Caco-2 (cell line): ENCODE data around the gene TEX22. TPM values are rescaled to one million over a fixed set of nuclear protein-coding genes. Genes with fewer than 3 reads are reported as not detected.

Experiments
- BruUV-seq: library from RNA; stranded (reverse); fragments of 400-500 nt; replicated peaks from 2 replicates; lab custom pipeline; 2021; lab: Mats Ljungman, UMichigan
- CTCF ChIA-PET: fragments of 300-600 bp; sonication (Branson Sonifier 250); formaldehyde crosslinking; loops from one replicate; lab custom pipeline; 2022; ENCODE audit warnings: antibody characterized with exemption; lab: Charles Lee
- POLR2A ChIA-PET: fragments of 300-600 bp; sonication (Branson Sonifier 250); formaldehyde crosslinking; loops from one replicate; lab custom pipeline; 2022; ENCODE audit warnings: antibody characterized with exemption; lab: Charles Lee
- DNase-seq, 2 experiments: peaks; one replicate each; pipeline versions ENCODE4 v3.0.0 to v3.0.0-alpha.2; 2020 to 2022
- H3K27me3 ChIP-seq: replicated peaks from 2 replicates; pipeline ENCODE4 v1.6.0; 2011; ENCODE audit warnings: low read length; ENCODE audit not compliant: control insufficient read depth, insufficient read depth
- H3K36me3 ChIP-seq: 2 replicates; pipeline ENCODE4 v1.5.1; 2011; ENCODE audit warnings: low read length; ENCODE audit not compliant: control insufficient read depth, insufficient read depth
- H3K4me1 ChIP-seq: fragments of 250-450 bp; sonication (Bioruptor Pico); 2 replicates; pipeline ENCODE4 v1.5.1; 2020; ENCODE audit warnings: mild to moderate bottlenecking
- H3K4me3 ChIP-seq: 2 replicates; pipeline ENCODE4 v1.5.1; 2011; ENCODE audit warnings: low read depth, mild to moderate bottlenecking, control low read depth, low read length
- H3K9me3 ChIP-seq: fragments of 250-450 bp; sonication (Bioruptor Pico); 2 replicates; pipeline ENCODE4 v1.5.1; 2020; ENCODE audit warnings: mild to moderate bottlenecking, moderate library complexity
- H3K27ac Mint-ChIP-seq: one replicate; pipeline ENCODE4 v1.8.0; 2022; ENCODE audit warnings: mixed read lengths; ENCODE audit not compliant: unreplicated experiment
- H3K27me3 Mint-ChIP-seq: one replicate; pipeline ENCODE4 v1.8.0; 2022; ENCODE audit warnings: mixed read lengths; ENCODE audit not compliant: insufficient read depth, unreplicated experiment
- H3K36me3 Mint-ChIP-seq: one replicate; pipeline ENCODE4 v1.8.0; 2022; ENCODE audit warnings: mild to moderate bottlenecking, mixed read lengths; ENCODE audit not compliant: insufficient read depth, unreplicated experiment
- H3K4me1 Mint-ChIP-seq: one replicate; pipeline ENCODE4 v1.8.0; 2022; ENCODE audit warnings: low read depth, mixed read lengths; ENCODE audit not compliant: unreplicated experiment
- H3K4me3 Mint-ChIP-seq: one replicate; pipeline ENCODE4 v1.8.0; 2022; ENCODE audit warnings: mild to moderate bottlenecking, moderate library complexity, mixed read lengths; ENCODE audit not compliant: unreplicated experiment
- H3K9me3 Mint-ChIP-seq: one replicate; pipeline ENCODE4 v1.8.0; 2022; ENCODE audit warnings: mixed read lengths; ENCODE audit not compliant: unreplicated experiment
- CTCF ChIP-seq, 2 experiments: fragments of 200-600 bp in 1 of 2; IDR thresholded peaks; 1 replicate in 1 of 2; 2 replicates in 1 of 2; pipeline versions ENCODE4 v1.5.1 to v1.8.0; 2011 to 2022; ENCODE audit warnings: antibody characterized with exemption in 1 of 2, control low read depth in 1 of 2, inconsistent platforms in 1 of 2, low read depth in 1 of 2, low read length in 1 of 2, mild to moderate bottlenecking in 1 of 2, moderate library complexity in 1 of 2; ENCODE audit not compliant: insufficient read depth in 1 of 2, severe bottlenecking in 1 of 2, unreplicated experiment in 1 of 2
- intact Hi-C: fragments of 100-400 bp; cut with micrococcal nuclease; formaldehyde crosslinking; loops from one replicate; pipeline ENCODE4 v1.10.0; 2022; ENCODE audit not compliant: unreplicated experiment
- total RNA-seq: library from RNA; stranded (reverse); gene quantifications from 2 replicates; pipeline ENCODE4 v1.2.3, GENCODE V29; 2022

Gene TEX22
- total RNA-seq, 1 experiment from 2014 or later: 0.86 TPM

GRCh38 chr14:105455766-105456660, 57.7 kb downstream of the TEX22 start:
- Mint-ChIP-seq H3K4me1 (no peaks in the 10 kb centered on the region), H3K4me3 (no peak overlapping the region), H3K27ac (no peak overlapping the region), H3K9me3 (no peaks in the 10 kb centered on the region), H3K36me3 (peaks cover 59% of the 10 kb centered on the region), H3K27me3 (no peaks in the 10 kb centered on the region)
- ChIA-PET CTCF (interaction anchor here (1.6 kb wide), 1 partner anchor 34 kb away, joined by 6 read pairs; no protein-coding TSS in a partner anchor), POLR2A (no interaction called here)
- TF ChIP-seq CTCF (IDR thresholded peaks at IDR 0.05; ENCODE audit: insufficient read depth in 1 of 2, low read depth in 1 of 2, low read length in 1 of 2, severe bottlenecking in 1 of 2, unreplicated experiment in 1 of 2): no peak
- Histone ChIP-seq H3K9me3 (no peaks in the 10 kb centered on the region), H3K4me1 (no peaks in the 10 kb centered on the region), H3K4me3 (no peak overlapping the region), H3K27me3 (no peaks in the 10 kb centered on the region), H3K36me3 (peaks cover 2% of the 10 kb centered on the region)
- no peak for DNase-seq
- no TSS peak for BruUV-seq
- intact Hi-C loops: no loop called here

- Mint-ChIP-seq H3K27ac (no peak overlapping the region), H3K4me1 (no peaks in the 10 kb centered on the region), H3K9me3 (no peaks in the 10 kb centered on the region), H3K4me3 (no peak overlapping the region), H3K36me3 (peaks cover 66% of the 10 kb centered on the region), H3K27me3 (no peaks in the 10 kb centered on the region)
- TF ChIP-seq CTCF (IDR thresholded peaks at IDR 0.05; ENCODE audit: insufficient read depth in 1 of 2, low read depth in 1 of 2, low read length in 1 of 2, severe bottlenecking in 1 of 2, unreplicated experiment in 1 of 2): no peak
- ChIA-PET CTCF (interaction anchor here (1.6 kb wide), 1 partner anchor 33 kb away, joined by 6 read pairs; no protein-coding TSS in a partner anchor), POLR2A (no interaction called here)
- Histone ChIP-seq H3K9me3 (no peaks in the 10 kb centered on the region), H3K27me3 (no peaks in the 10 kb centered on the region), H3K4me1 (no peaks in the 10 kb centered on the region), H3K36me3 (peaks cover 2% of the 10 kb centered on the region), H3K4me3 (no peak overlapping the region)
- intact Hi-C loops: no loop called here
- BruUV-seq: no TSS peak
- DNase-seq: no peak
Measured at GRCh38 chr14:105456736-105457617, 58.6 kb downstream of the TEX22 start.

GRCh38 chr14:105458010-105458409, 59.7 kb downstream of the TEX22 start:
- CTCF ChIA-PET: no interaction called here
- intact Hi-C loops: no loop called here
- H3K4me3 ChIP-seq: no peak overlapping the region
- no peaks in the 10 kb centered on the region; the same call in 1 of the 2 replicates for H3K36me3 ChIP-seq
- Mint-ChIP-seq H3K36me3 (peaks cover 59% of the 10 kb centered on the region), H3K27me3 (no peaks in the 10 kb centered on the region), H3K9me3 (no peaks in the 10 kb centered on the region), H3K27ac (no peak overlapping the region), H3K4me3 (no peak overlapping the region), H3K4me1 (no peaks in the 10 kb centered on the region)
- no peaks in the 10 kb centered on the region for H3K27me3 ChIP-seq
- DNase-seq: no peak
- no peaks in the 10 kb centered on the region for H3K4me1 ChIP-seq
- no peaks in the 10 kb centered on the region for H3K9me3 ChIP-seq
- POLR2A ChIA-PET: no interaction called here
- no TSS peak for BruUV-seq
- no peak for TF ChIP-seq CTCF (IDR thresholded peaks at IDR 0.05; ENCODE audit: insufficient read depth in 1 of 2, low read depth in 1 of 2, low read length in 1 of 2, severe bottlenecking in 1 of 2, unreplicated experiment in 1 of 2)
